Measurements from ENCODE around the gene CAMK2N1.

The CAMK2N1 gene

GRCh38 chr1:20480951-20481617 lies 4.9 kb downstream of the CAMK2N1 start:
- no peak for TF ChIP-seq CTCF (IDR thresholded peaks at IDR 0.05; ENCODE audit: extremely low read depth, missing control alignments)
- DNase-seq (ENCODE audit: low spot score): no peak

GRCh38 chr1:20480243-20480944 lies 5.6 kb downstream of the CAMK2N1 start:
- no peak for DNase-seq (ENCODE audit: low spot score)
- no peak for TF ChIP-seq CTCF (IDR thresholded peaks at IDR 0.05; ENCODE audit: extremely low read depth, missing control alignments)

GRCh38 chr1:20479840-20480239 lies 6.2 kb downstream of the CAMK2N1 start:
- DNase-seq (ENCODE audit: low spot score): no peak
- TF ChIP-seq CTCF (IDR thresholded peaks at IDR 0.05; ENCODE audit: extremely low read depth, missing control alignments): no peak

- DNase-seq (ENCODE audit: low spot score): no peak
Measured at GRCh38 chr1:20478057-20478635, 7.9 kb downstream of the CAMK2N1 start.

GRCh38 chr1:20477348-20478056 lies 8.5 kb downstream of the CAMK2N1 start:
- no peak for TF ChIP-seq CTCF (IDR thresholded peaks at IDR 0.05; ENCODE audit: extremely low read depth, missing control alignments)
- no peak for DNase-seq (ENCODE audit: low spot score)

More at GRCh38 chr1:20478057-20478635, 7.9 kb downstream of the CAMK2N1 start:
- TF ChIP-seq CTCF (IDR thresholded peaks at IDR 0.05; ENCODE audit: extremely low read depth, missing control alignments): no peak

- no peak for DNase-seq (ENCODE audit: low spot score)
- no peak for TF ChIP-seq CTCF (IDR thresholded peaks at IDR 0.05; ENCODE audit: extremely low read depth, missing control alignments)
Measured at GRCh38 chr1:20476265-20477038, 9.6 kb downstream of the CAMK2N1 start.

Data from GM20000 (cell line).